Mammary epithelial cell (primary cell): ENCODE results near the gene TRIL.

Experiments used
- CTCF ChIP-seq, 2 donors: IDR thresholded peaks in 1 of 2; conservative IDR thresholded peaks in 1 of 2; 2 replicates each; pipeline ENCODE4 v1.5.1; 2011 to 2012; ENCODE audit warnings: inconsistent platforms in 2 of 2, low read length in 2 of 2, mild to moderate bottlenecking in 2 of 2, control low read depth in 1 of 2, low read depth in 1 of 2; ENCODE audit not compliant: insufficient read depth in 1 of 2; ENCODE audit errors: extremely low read depth in 1 of 2
- EZH2 ChIP-seq: IDR thresholded peaks from 2 replicates; pipeline ENCODE4 v1.6.1; 2012; ENCODE audit warnings: low read length, inconsistent platforms, borderline replicate concordance

GRCh38 chr7:29005829-29006228, 47.7 kb upstream of the TRIL start:
- TF ChIP-seq CTCF (conservative IDR thresholded peaks at IDR 0.05 in 1 of 2, IDR thresholded peaks at IDR 0.05 in 1 of 2; ENCODE audit: extremely low read depth in 1 of 2, insufficient read depth in 1 of 2, low read depth in 1 of 2, low read length in 2 of 2), result no peak
- no peak for TF ChIP-seq EZH2
